Measurements from ENCODE around the gene SEZ6L2.
"Not testable (repeated sequence)": the region's sequence is repeated elsewhere in the genome, so short reads cannot be mapped to it uniquely, and the experiment has no call there.

SEZ6L2 gene

DNA sequence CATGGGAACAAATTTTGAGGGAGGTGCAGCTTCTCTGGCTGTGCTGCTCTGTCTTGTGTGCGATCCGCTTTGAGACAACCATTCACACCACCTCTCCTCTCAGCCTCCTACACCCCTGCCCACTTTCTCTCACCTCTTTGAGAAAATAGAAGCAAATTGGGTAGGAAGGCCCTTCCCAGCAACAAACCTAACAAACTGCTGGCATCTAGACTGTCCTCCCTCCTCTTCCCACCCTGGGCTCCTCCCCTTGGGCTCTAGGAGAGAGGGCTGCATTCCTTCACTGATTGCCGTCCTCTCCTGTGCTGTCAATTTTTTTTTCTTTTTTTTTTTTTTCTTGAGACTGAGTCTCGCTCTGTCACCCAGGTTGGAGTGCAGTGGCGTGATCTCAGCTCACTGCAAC is 49.8 kb downstream of the SEZ6L2 start:
- no peak for DNase-seq

DNA sequence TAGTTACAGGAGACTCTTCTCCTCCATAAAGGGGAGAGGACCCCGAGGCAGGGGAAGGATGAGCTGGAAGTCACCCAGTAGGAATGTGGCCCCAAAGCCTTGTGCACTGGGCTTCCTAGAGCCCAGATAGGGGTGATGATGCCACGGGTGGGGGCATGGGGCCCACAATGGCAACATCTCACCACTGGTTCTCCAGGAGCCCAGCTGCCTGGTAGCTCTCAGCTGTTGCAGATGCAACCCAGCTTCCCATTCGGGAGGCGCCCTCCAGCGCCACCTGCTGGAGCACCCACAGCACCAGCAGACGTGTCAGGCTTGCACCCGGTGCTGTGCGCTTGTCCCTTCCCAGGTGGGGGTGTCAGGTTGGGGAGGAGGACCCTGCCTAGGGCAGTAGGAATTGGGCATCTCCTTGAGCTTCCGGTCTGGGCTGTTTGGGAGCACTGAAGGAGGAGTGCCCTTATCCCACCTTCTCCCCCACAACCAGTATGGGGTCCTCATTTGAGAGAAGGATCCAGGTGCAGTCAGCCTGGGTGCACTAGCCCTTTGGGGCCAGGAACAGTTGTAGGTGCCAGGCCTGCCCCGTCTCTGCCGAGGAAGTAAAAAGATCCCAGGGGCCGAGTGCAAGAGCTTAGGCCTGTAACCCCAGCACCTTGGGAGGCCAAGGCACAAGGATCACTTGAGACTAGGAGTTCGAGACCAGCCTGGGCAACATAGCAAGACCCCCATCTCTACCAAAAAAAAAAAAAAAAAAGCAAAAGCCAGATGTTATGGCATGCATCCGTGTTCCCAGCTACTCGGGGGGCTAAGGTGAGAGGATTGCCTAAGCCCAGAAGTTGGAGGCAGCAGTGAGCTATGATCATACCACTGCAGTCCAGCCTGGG is 50.7 kb downstream of the SEZ6L2 start:
- DNase-seq, result peak; percentile 86

DNA sequence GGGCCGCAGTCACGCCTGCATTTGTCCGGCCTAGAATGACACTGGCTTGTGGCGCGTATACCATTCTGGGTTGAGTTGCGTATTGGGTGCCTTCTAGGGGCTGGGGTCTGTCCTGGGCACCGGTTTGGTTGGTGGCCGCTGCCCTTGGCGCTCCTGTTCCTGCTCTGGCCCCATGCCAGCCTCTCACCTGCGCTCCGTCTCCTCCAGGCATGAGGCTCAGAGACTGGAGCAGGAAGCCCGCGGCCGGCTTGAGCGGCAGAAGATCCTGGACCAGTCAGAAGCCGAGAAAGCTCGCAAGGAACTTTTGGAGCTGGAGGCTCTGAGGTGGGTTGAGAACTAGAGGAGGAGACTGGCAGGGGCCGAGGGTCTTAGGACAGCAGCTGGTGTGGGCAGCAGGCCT is 53.7 kb downstream of the SEZ6L2 start:
- DNase-seq, result no peak

DNA sequence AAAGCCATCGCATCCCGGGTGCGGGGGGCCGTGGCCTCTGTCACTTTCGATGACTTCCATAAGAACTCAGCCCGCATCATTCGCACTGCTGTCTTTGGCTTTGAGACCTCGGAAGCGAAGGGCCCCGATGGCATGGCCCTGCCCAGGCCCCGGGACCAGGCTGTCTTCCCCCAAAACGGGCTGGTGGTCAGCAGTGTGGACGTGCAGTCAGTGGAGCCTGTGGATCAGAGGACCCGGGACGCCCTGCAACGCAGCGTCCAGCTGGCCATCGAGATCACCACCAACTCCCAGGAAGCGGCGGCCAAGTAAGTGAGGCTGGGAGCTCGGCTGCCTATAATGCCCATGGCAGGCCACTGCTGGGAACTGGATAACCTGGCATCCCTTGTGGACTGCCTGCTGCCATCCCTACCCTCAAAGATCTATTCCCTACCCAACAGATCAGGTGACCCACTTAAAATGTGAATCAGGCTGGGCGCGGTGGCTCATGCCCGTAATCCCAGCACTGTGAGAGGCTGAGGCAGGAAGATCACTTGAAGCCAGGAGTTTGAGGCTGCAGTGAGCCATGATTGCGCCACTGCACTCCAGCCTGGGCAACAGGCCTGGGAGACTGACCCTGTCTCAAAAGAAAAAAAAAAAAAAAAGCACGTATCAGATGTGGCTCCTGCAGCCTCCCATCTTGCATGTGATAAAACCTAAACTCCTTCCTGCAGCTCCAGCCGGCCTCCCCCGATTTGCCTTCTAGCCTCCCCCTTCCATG is 54.6 kb downstream of the SEZ6L2 start:
- DNase-seq, result no peak

DNA sequence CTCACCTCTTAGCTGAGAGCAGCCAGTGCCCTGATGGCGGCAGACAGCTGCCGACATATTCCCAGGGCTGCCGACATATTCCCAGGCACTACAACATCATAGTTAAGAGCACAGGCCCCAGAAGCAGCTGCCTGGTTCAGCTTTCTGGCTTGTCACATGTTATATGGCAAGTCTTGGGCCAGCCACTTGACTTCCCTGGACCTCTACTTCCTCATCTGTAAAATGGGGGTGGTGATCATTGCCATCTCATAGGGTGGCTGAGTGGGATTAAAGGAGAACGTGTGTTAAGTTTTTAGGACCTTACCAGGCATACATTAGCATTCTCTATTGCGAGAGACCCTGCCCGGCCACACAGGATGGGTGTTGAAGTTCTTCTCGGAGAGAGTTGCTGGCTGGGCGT is 55.4 kb downstream of the SEZ6L2 start:
- DNase-seq, result no peak

- no peak for DNase-seq
Observed at GRCh38 chr16:29842732-29843346, 56.5 kb downstream of the SEZ6L2 start.

DNA sequence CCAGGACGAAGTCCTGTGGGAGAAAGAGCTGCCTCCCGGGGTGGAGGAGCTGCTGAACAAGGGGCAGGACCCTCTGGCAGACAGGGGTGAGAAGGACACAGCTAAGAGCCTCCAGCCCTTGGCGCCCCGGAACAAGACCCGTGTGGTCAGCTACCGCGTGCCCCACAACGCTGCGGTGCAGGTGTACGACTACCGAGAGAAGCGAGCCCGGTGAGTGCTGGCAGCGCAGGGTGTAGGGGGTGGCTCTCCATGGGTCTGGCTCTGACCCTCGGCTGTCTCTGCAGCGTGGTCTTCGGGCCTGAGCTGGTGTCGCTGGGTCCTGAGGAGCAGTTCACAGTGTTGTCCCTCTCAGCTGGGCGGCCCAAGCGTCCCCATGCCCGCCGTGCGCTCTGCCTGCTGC is 57.7 kb downstream of the SEZ6L2 start:
- DNase-seq, result no peak

DNA sequence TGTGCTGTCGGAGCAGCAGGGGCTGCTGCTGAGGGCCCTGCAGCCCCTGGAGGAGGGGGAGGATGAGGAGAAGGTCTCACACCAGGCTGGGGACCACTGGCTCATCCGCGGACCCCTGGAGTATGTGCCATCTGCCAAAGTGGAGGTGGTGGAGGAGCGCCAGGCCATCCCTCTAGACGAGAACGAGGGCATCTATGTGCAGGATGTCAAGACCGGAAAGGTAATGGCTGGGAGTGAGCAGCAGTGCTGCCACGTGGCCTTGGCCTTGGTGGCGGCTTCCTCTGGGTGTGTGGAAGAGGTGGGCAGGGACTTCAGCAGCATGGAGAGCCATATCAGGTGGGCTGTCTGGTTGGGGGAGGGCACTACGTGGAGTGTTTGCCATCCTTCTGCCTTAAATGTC is 59.1 kb downstream of the SEZ6L2 start:
- DNase-seq, result no peak

DNA sequence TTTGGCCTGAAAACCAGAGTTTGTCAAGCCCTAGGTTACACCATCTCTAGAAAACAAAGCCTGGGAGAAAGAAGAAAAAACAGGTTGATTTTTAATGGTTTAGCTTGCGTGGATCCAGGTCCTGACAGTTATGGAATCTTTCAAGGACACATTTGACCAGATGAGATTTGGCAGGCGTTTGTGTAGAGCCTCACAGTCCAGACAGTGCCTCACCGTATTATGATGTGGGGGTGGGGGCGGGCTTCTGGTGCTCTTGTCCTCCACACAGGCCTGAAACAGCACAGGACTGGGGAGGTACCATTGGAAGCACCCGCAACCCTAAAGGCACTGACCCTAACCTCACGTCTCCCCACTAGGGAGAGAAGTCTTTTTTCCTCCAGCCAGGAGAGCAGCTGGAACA is 59.5 kb downstream of the SEZ6L2 start:
- no peak for DNase-seq

DNA sequence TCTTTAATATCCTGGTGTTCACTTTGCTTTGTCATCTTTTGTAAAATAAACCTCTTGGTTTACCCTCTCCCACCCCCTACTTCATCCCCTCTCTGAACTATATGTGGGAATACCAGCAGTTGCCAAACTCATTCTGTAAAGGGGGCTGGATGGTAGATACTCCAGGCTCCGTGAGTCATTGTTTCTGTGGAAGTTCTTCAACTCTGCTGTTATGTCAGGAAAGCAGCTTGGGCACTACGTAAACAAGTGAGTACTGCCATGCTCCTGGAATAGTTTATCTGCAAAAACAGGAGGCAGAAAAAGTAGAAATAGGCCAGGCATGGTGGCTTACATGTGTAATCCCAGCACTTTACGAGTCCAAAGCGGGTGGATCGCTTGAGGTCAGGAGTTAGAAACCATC is 61.5 kb downstream of the SEZ6L2 start:
- no peak for DNase-seq

DNA sequence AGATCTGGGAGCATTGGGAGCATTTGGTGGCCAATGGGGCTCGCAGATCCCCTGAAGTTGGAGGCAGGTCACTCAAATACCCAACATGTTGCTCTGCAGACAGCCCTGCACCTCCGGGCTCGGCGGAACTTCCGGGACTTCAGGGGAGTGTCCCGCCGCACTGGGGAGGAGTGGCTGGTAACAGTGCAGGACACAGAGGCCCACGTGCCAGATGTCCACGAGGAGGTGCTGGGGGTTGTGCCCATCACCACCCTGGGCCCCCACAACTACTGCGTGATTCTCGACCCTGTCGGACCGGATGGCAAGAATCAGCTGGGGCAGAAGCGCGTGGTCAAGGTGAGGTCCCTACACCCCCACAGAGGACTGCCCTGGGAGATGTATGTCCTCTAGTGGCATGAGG is 62.7 kb downstream of the SEZ6L2 start:
- no peak for DNase-seq

- no peak for DNase-seq
Observed at GRCh38 chr16:29835926-29836325, 63.4 kb downstream of the SEZ6L2 start.

- no peak for DNase-seq
Observed at GRCh38 chr16:29834079-29834478, 65.3 kb downstream of the SEZ6L2 start.

DNA sequence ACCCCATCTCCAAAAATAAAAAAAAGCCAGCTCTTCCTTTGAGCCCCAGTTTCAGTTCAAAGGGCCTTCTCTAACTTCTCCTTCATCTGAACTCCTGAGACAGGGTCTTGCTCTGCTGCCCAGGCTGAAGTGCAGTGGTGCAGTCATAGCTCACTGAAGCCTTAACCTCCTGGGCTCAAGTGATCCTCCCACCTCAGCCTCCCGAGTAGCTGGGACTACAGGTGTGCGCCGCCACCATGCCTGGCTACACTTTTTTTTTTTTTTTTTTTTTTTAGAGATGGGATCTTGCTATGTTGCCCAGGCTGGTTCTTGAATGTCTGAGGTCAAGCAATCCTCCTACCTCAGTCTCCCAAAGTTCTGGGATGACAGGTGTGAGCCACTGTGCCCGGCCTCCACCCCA is 66.1 kb downstream of the SEZ6L2 start:
- DNase-seq, result not testable (repeated sequence)

DNA sequence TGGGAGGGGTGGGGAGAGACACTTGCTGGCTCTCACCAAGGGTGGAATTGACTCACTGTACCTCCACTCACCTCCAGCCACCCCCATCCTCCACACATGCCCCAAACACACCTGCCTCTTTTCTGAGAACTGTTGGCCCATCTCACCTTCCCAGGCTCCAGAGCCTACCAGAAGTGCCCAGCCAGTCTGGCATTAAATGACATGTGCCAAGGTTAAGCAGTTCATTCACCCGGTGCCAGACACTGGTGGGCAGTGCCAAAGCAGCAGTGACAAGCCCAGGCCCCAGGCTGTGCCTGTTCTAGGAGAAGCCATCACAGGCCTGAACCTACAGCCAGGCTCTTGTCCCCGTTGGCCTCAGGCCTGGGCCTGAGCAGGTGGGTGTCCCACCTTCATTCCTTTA is 67.9 kb downstream of the SEZ6L2 start:
- DNase-seq, result no peak

DNA sequence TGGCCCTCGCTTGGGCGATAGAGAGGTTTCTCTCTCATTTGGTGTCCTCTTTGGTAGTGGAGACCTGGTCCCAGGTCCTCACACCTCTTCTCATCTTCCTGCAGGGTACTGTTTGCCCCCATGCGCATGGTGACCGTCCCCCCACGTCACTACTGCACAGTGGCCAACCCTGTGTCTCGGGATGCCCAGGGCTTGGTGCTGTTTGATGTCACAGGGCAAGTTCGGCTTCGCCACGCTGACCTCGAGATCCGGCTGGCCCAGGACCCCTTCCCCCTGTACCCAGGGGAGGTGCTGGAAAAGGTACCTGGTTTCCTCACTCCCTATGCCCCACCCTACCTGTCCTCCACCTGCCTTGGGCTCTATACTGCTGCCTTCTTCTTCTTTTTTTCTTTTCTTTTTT is 68.6 kb downstream of the SEZ6L2 start:
- no peak for DNase-seq

DNA sequence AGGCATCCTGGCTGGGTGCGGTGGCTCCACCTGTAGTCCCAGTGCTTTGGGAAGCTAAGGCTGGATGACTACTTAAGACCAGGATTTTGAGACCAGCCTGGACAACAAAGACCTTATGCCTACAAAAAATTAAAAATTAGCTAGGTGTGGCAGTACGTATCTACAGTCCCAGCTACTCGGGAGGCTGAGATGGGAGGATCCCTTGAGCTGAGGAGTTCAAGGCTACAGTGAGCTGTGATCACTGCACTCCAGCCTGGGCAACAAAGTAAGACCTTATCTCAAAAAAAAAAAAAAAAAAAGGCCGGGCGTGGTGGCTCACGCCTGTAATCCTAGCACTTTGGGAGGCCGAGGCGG is 73.0 kb downstream of the SEZ6L2 start:
- DNase-seq, result no peak

DNA sequence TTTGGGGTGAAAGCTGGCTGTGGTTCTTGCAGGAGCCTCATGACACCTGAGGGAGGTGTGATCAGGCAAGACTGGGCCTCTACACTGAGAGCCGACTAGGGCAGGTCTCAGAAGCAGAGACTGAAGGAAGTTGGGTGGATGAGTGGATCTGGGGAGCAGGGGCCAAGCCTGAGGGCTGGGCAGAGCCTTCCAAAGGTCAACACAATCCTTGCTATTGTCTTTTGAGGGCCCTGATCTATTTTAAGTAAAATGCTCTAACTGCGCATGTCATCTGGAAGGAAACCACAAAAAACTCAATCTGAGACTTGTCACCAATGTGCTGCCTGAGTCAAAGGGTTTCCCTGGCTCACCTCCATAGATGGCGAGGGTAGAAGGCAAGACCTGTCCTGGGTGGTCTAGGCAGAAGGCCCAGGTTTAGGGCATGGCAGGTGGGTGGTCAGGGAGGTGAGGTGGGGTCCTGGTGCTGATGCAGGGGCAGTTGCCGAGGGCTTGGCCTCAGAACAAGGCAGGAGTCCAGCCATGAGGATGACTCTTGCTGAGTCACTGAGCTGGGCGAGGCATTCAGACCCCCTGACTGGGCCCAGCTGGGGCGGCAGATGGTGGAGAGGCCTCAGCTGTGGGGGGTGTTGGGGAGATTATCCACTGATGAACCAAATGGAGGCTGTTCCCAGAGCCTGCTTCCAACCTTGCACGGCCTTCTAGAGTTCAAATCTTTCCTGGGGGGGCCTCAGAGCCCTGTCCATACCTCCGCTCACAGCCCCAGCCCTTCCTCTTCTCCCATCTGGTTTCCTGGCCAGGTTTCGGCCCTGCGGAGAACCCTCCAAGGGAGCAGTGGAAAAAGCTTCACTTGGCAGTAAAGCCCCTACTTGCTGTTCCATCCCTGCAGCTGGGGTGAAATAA is 74.0 kb downstream of the SEZ6L2 start:
- no peak for DNase-seq

DNA sequence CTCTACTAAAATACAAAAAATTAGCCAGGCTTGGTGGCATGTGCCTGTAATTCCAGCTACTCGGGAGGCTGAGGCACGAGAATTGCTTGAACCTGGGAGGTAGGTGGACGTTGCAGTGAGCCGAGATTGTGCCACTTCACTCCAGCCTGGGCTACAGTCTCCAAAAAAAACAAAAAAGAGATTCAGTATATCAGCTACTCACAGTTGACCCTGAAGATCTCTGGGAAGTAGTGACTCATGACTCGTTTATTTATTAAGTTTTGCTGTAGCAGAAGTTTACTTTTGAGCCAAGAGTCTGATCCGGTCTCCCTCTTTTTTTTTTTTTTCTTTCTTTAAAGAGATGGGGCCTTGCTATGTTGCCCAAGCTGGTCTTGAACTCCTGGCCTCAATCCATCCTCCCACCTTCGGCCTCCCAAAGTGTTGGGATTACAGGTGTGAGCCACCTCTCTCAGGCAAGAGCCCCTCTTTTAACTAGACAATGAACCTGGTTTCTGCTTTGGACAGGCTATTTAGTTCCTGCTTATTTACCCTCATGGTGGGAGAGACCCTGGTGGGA is 74.7 kb downstream of the SEZ6L2 start:
- no peak for DNase-seq

DNA sequence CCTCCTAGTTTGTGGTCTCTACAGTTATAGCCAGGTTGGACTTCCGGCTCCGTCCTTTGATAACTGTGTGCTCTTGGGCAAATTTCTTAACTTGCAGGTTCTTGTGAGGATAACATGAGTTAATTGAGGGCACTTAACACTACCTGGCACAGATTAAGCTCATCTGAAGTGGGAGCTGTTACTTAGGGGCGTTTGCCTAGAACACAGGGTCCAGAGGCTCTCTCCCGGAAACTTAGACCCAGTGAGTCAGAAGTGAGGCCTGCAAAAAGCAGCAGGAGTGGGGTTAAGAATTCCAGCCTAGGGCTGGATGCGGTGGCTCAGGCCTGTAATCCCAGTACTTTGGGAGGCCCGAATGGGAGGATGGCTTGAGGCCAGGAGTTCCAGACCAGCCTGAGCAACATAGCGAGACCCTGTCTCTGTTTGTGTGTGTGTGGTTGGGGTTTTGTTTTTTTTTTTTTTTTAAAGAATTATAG is 77.7 kb downstream of the SEZ6L2 start:
- no peak for DNase-seq
